Cortex of kidney (tissue), 1 donor: ENCODE data around the gene MYOCD.
"Not testable (repeated sequence)": the region's sequence is repeated elsewhere in the genome, so short reads cannot be mapped to it uniquely, and the experiment has no call there.

ENCODE experiments used
- DNase-seq: peaks from one replicate; lab custom pipeline; 2025; lab: John Stamatoyannopoulos, UW

Gene MYOCD, protein sequence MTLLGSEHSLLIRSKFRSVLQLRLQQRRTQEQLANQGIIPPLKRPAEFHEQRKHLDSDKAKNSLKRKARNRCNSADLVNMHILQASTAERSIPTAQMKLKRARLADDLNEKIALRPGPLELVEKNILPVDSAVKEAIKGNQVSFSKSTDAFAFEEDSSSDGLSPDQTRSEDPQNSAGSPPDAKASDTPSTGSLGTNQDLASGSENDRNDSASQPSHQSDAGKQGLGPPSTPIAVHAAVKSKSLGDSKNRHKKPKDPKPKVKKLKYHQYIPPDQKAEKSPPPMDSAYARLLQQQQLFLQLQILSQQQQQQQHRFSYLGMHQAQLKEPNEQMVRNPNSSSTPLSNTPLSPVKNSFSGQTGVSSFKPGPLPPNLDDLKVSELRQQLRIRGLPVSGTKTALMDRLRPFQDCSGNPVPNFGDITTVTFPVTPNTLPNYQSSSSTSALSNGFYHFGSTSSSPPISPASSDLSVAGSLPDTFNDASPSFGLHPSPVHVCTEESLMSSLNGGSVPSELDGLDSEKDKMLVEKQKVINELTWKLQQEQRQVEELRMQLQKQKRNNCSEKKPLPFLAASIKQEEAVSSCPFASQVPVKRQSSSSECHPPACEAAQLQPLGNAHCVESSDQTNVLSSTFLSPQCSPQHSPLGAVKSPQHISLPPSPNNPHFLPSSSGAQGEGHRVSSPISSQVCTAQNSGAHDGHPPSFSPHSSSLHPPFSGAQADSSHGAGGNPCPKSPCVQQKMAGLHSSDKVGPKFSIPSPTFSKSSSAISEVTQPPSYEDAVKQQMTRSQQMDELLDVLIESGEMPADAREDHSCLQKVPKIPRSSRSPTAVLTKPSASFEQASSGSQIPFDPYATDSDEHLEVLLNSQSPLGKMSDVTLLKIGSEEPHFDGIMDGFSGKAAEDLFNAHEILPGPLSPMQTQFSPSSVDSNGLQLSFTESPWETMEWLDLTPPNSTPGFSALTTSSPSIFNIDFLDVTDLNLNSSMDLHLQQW

DNA sequence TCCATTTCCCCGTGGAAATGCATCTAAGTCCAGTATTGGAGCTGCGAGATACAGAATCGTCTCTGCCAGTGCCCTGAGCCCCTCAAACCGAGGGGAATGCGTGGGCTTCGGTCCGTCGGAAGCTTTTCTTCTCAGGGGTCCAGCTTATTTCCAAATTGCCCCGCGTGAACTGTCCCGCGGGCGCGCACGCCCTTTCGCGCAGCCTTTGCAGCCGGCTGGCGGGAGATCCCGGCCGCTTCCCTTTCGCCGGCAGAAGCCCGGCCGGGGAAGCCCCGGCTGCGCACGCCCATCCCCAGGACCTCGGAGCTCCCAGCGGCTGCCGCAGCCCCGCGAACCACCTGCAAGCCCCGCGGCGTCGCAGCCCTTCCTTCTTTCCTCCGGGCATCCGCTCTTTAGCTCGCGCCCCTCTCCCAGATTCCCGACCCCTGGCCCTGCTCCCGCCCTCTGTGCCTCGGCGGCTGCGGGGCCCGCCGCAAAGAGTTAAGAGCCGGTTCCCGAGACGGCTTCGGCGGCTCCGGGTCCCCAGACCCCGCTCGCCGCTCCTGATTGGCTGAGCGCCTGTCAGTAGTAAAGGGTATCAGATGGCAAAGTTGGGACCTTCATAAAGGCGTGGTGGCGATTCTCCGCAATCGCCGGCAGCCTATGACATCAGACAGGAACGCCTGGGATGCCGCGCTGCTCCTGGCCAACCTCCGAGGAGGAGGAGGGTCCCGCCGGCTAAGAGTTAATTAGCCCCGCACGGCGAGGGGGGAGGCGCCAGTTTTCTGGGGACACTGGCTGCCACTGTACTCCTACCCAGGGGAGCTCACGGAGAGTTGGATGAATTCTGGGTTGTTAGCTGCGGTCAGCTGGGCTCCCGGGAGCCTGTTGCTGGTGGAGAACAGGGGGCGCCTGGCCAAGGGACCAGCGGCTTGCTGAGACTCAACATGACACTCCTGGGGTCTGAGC, at the start of gene MYOCD:
TSS of gene MYOCD (plus strand) at position 628 of the 948 bp plus-strand sequence. CDS start at position 927, 299 bp downstream.
- no peak for DNase-seq

DNA sequence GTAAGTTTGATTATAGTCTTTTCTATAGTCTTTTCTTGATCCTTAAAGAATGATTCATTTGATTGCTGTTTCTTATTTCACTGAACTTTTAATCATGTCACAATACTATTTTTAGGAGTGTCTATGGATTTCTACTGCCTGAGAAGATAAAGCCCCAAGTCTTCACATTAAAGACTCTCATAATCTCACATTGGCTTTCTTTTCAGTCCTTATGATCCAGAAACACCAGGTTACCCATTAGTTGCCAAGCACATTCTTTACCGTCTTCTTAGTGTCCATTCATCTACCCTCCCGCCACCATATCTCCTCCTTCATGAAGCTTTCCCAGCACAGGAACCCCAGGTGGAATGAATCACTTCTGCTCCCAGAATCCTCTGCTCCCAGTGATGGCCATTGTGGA, 49.5 kb upstream of the MYOCD start:
- no peak for DNase-seq

DNA sequence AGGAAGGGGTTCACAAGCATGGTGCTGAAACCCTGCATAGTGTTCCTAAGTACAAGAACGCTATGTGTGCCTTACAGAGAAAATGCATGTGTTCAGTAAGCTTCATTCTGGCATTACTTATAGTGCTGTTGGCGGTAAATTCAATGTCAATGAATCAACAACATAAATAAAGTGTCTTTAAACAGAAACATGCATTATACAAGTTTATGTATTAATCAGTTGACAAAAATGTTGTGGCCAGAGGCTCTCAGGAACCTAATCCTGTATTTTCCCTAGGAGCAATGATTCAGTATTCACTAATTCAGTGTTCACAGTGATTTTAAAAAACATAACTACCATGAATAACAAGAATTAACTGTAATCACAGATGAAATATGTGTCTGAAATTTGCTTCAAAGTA, 47.1 kb upstream of the MYOCD start:
- DNase-seq = no peak

DNA sequence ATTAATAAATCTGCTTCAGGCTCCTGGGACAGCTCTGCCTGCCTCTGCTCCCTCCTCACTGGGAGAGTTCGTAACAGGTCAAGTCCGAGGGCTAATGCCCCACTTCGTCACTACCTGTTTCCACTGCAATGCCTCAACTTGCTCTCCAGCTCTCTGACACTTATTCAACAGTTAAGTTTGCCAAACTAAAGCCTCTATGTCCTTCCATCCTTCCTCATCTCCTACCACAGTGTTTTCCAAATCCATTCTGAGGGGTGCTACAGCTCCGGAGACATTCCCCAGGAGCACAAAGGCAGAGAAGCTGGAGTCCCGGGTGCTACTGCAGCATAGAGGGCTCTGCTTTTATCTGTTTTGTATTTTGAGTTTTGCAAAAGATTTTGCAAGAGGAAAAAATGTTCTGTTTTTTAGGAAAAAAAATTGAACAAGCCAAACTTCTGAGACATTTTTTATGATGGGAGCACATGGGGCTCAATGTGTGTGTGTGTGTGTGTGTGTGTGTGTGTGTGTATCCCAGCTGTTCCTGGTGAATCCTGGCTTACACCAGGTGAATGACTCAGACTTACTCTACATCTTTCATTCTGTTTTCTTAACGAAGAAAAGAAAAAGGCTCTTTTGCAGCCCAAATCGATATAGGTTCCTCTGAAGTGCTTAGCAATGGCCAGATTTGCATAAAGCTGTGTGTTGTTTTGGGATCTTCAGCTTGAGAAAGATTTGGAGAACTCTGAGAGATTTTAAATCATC, 46.1 kb upstream of the MYOCD start:
- DNase-seq = no peak

DNA sequence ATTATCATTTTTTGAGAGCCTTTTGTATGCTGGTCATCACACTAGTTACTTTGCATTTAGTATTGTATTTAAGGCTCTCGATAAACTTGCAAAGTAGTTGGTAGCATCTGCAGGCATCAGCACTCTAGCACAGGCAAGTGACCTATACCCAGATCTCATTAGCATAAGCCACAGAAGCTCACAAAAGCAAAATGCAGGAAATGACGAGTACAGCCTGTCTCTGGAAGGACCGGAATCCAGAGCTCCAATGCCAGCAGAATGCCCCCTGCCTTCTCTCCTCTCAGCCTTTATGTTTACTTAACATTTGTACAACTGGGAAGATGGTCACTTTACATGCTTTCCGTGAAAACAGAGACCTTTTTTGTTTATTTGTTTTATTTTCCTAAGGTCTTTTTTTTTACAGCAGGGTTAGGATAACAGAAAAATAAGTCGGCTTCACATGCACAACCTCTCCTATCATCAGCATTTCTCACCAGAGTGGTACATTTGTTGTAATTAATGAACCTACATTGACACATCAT, 45.4 kb upstream of the MYOCD start:
- no peak for DNase-seq

DNA sequence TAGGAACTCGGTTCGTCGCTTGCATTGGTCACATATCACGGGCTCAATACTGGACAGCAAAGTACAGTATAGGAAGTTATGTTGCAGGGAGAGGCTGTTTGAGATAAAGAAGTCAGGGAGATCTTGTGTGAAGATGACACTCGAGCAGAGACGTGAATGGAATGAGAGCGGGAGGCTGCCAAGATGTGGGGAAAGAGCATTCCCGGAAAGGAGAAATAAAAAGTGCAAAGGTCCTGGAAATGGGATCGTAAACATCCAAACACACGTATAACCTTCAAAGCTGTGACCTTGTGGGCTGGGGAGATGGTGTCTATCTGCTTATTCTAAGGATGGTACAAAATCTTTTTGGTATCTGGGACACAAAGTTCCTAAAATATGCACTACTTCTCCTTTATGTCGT, 43.0 kb upstream of the MYOCD start:
- DNase-seq = no peak

DNA sequence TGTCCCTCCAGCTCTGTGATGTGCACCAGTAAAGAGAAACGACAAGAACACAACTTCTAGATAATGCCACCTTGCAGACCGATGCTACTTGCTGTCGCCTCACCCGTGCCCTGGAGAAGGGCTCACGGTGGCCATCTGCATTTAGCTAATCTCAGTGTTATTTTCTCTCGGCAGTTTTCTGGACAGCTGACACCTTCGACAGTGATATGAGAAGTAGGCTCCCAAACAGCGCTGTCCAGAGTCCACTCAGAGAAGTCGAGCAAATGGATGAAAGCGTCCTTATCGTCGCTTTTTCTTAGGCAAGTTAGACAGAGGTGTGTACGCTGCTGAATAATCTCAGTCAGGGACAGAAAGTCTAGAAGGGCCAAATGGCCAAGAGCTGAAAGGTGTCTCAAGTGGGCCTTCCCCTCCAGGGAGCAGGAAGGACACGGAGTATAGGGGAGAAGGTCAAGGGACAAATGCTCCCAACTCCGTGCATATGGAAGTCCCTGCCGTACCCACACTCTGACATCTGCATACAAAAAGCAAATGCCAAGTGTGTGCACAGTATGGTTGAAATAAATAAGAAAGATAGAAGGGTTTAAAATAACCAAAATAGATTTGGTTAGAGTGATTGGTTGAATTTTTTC, 42.4 kb upstream of the MYOCD start:
- no peak for DNase-seq

DNA sequence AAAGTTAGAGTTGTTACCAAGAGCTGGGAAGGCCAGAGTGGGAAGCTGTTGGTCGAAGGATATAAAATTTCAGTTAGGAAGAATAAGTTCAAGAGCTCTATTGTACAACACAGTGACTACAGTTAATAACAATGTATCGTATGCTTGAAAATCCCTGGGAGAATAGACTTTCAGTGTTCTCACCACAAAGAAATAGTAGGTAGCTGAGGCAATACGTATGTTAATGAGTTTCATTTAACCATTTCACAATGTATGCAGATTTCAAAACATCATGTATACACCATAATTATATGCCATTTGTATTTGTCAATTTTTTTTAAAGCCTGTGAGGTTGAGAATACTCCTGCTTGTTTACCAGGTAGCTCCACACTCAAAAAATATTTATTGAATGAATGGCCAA, 41.5 kb upstream of the MYOCD start:
- no peak for DNase-seq

DNA sequence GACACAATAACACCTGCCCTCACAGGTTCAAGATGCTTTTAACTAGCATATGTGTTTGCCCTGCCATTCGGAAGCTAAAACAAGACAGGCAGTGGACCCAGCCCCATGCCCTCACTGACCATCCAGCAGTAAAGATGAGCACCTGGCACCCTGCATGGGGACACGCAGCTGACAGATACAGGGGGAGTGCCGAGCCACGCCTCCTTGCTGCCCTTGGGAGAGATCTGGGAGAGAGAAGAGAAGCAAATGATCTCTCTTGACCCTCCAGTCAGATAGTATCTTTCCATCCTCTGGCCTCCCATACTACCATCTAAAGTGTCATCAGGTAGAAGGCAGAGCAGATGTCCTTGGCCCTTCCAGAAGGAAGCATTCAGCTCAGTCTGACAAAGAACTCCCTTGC, 40.6 kb upstream of the MYOCD start:
- no peak for DNase-seq

DNA sequence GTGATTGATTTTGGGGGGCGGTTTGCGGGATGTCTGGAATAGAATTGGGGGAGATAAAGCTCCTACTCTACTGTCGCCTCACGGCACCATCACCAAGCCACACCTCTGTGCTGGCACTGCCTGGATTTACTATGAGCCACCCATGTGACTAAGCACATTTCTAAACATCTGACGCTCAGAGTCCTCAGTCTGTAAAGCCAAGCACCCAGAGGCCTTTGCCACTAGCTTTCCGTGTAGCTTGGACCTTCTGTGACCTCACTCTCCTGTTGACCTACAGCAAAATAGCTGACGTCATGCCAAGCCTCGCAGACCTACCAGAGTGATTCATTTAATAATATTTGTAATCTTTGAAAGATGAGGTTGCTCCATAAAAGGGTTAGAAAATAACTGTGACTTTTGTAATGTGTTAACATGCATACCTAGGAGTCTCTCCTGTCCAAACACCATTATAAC, 38.5 kb upstream of the MYOCD start:
- no peak for DNase-seq

DNA sequence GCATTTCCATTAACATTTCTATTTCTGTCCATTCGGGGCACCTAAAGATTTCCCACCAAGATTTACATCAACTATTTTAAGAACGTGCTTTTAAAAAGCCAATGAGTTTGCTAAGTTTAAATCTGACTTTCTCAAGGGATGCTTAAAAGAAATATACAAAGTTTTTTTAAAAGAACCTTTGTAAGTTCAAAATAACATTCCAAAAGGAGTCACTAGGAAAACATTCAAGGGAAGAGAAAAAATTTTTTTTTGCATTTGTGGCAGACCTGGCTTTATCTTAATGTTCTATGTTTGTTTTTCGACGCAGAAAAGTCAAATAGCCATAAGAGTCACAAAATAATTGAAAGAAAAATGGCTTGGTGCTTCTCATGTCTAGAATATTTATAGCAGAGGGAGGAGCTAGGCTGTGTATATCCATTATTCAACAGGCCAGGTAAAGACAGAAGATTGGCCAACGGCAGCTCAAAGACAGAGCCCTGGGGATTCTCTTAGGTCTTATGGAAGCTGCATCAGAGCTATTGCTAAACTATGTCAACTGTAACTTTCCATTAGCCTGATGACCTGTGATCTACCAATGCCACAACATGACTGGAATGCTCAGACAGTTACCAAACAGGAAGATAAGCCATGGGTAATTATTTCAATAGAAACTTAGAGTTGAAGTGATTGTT, 37.8 kb upstream of the MYOCD start:
- DNase-seq = no peak

DNA sequence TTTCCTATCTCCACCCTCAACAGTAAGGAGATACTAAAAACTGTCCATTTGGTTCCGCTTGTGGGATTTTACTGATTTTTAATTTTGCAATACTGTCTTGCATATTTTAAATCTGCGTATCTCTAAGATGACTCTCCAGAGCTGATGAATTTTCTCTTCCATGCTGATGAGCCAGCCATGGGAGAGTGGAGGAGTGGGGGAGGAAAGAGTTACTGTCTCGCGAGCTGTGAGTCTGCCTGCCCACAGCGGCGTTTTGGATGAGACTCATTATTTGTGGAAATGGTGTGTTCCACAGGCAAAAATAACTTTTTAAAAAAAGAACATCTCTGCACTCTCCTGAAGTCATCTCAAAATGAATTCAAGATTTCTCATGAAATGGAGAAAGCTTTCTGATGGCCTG, 34.6 kb upstream of the MYOCD start:
- DNase-seq = no peak

DNA sequence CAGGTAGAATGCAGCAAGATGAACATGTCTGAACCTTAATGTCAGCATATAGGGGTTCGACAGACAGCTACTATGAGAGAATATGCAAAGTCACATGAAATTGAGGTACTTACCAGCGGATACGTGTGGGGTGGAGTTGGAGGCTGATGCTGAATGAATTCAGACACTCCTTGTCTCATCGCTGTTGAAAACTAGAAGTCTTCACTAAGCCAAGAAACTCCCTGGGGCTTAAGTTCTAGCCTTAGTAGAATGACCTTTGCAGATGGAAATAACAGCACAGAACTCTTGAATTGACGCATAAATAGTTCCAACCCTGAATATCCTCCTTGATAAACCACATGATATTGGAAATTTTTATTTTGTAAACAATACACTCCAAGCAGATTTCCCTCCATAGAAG, 32.9 kb upstream of the MYOCD start:
- DNase-seq = no peak

DNA sequence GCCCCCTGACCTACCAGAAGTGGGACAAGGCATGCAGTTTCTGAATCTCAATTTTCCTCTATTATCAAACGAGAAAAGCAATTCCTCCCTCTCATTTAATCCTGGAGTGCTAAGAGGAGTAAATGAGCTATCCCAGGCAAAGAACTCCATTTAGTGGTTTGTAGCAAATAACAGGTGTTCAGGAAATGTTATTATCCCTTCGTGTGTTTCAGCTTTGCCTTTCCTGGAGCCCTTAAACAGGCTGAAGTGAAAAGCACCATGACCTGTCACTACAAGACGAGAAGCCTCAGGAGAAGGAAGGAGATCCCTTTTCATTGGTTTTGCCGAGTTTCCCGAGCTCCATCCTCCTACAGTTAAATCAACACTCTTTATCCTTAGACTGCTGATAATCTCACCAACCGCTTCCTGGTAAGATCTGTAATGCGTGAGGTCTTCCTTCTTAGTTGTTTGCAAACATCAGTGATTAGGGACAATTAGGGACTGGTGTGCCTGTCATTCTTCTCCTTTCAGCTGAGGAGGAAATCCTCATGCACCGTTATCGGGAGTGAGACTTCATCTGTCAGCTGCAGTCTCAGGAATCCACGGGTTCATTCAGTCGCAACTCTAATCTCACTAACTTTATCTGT, 30.8 kb upstream of the MYOCD start:
- no peak for DNase-seq

DNA sequence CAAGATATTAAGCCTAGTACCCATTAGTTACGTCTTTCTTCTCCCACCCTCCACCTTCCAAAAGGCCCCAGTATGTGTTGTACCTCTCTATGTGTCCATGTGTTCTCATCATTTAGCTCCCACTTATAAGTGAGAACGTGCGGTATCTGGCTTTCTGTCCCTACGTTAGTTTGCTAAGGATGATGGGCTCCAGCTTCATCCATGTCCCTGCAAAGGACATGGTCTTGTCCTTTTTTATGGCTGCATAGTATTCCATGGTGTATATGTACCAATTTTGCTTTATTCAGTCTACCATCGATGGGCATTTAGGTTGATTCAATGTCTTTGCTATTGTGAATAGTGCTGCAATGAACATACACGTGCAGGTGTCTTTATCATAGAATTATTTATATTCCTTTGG, 29.7 kb upstream of the MYOCD start:
- not testable (repeated sequence) for DNase-seq

DNA sequence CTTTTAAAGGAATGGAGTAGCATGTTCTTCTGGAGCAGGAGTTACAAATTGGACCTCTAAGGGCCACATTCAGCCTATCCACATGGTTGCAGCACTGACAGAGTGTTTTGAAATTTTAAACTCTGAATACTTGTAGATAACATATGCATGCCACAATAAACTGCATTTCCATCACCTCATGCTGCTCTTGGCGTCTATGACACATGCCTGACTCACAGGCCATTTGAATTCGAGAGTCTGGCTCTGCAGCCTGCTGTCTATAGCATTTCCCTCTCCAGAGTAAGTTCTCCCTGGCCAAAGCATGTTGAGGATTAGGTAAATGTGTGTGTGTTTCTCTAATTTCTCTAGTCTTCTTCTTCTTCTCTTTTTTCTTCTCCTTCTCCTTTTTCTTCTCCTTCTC, 28.7 kb upstream of the MYOCD start:
- no peak for DNase-seq

DNA sequence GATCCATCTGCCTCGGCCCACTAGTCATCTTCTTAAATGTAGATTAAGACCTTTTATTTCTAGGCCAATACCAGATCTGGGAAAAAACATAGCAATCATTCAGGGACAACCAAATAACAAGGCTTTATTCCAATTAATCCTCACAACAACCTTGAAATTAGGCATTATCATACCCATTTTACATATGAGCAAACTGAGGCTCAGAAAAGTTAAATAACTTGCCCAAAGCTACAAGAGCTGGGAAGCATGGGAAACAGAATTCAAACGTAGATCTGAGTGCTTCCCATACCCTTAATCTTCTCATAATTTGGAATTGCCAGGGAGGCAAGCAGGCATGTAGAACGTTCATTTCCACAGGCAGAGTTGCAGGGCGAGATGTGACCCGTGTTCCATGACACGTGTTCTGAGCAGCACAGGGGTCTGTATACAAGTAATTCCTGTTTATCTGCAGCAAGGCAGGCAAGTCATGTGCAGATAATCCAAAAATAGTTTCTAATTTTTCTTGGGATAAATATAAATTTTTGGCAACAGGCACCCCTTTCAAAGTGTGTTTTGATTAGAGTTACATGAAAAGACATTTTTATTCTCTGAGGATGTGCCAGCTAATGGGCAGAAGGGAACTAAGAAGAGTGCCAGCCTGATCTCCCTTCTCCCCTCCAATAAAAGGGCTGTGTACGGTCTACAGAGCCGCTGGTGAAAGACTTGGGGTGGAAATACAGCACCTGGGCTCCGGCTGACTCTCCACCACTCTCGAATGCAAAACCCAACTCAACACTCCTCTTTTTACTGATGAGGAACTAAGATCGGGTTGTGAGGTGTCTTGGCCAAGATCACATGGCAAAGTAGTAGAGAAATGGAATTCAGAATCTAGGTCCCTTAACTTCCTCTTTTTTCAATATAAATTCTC, 27.7 kb upstream of the MYOCD start:
- DNase-seq = no peak

DNA sequence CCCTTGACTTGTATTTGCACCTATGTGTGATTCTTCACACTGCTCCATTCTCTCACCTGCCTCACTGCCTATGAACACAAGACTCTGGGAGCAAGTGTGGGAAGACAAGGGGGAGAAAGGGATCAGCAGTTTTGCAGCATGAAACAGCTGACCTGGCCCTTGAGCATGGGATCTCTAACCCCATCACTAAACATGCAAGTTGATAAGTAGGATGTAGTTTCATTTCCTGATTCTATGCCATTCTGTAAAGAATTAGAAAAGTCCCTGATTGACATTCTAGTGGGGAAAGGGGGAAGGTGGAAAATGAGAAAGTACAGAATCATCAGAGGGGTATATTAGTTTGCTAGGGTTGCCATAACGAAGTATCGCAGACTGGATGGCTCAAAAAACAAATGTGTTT, 25.3 kb upstream of the MYOCD start:
- no peak for DNase-seq
